ENCODE data around the gene BNC2.

The BNC2 gene

GRCh38 chr9:16563446-16563845 lies 307.0 kb downstream of the BNC2 start:
- no peak overlapping the region for H3K4me3 ChIP-seq (replicated peaks; ENCODE audit: insufficient read depth, low read length)
- no peak for TF ChIP-seq REST (IDR thresholded peaks at IDR 0.05; ENCODE audit: insufficient replicate concordance, low read depth)
- TF ChIP-seq GABPA (IDR thresholded peaks at IDR 0.05; ENCODE audit: low read depth) = no peak
- TF ChIP-seq CTCF (IDR thresholded peaks at IDR 0.05; ENCODE audit: insufficient read depth, low read length) = no peak
- no peak for TF ChIP-seq POLR2AphosphoS5 (IDR thresholded peaks at IDR 0.05; ENCODE audit: low read depth)
- no peak for TF ChIP-seq SPI1 (IDR thresholded peaks at IDR 0.05; ENCODE audit: borderline replicate concordance, low read depth)
- DNase-seq (ENCODE audit: low read depth in 1 of 2, low spot score in 1 of 2) = no peak
- no peak overlapping the region for H3K27ac ChIP-seq (replicated peaks)
- H3K27me3 ChIP-seq (ENCODE audit: insufficient read depth, poor library complexity, severe bottlenecking) = no peaks in the 10 kb centered on the region

GRCh38 chr9:16561121-16561520 lies 309.3 kb downstream of the BNC2 start:
- H3K4me3 ChIP-seq (replicated peaks; ENCODE audit: insufficient read depth, low read length) = no peak overlapping the region
- H3K27me3 ChIP-seq (ENCODE audit: insufficient read depth, poor library complexity, severe bottlenecking) = no peaks in the 10 kb centered on the region
- DNase-seq (ENCODE audit: low read depth in 1 of 2, low spot score in 1 of 2) = no peak
- no peak for TF ChIP-seq POLR2AphosphoS5 (IDR thresholded peaks at IDR 0.05; ENCODE audit: low read depth)
- TF ChIP-seq CTCF (IDR thresholded peaks at IDR 0.05; ENCODE audit: insufficient read depth, low read length) = no peak
- TF ChIP-seq SPI1 (IDR thresholded peaks at IDR 0.05; ENCODE audit: borderline replicate concordance, low read depth) = no peak
- no peak for TF ChIP-seq GABPA (IDR thresholded peaks at IDR 0.05; ENCODE audit: low read depth)
- no peak for TF ChIP-seq REST (IDR thresholded peaks at IDR 0.05; ENCODE audit: insufficient replicate concordance, low read depth)
- no peak overlapping the region for H3K27ac ChIP-seq (replicated peaks)

GRCh38 chr9:16559418-16560188 lies 310.9 kb downstream of the BNC2 start:
- Histone ChIP-seq H3K4me3 (replicated peaks; ENCODE audit: insufficient read depth, low read length) (no peak overlapping the region), H3K27ac (replicated peaks) (no peak overlapping the region), H3K27me3 (ENCODE audit: insufficient read depth, poor library complexity, severe bottlenecking) (no peaks in the 10 kb centered on the region)
- no peak for DNase-seq (ENCODE audit: low read depth in 1 of 2, low spot score in 1 of 2)
- TF ChIP-seq GABPA (IDR thresholded peaks at IDR 0.05; ENCODE audit: low read depth) (no peak), POLR2AphosphoS5 (IDR thresholded peaks at IDR 0.05; ENCODE audit: low read depth) (no peak), SPI1 (IDR thresholded peaks at IDR 0.05; ENCODE audit: borderline replicate concordance, low read depth) (no peak), CTCF (IDR thresholded peaks at IDR 0.05; ENCODE audit: insufficient read depth, low read length) (no peak), REST (IDR thresholded peaks at IDR 0.05; ENCODE audit: insufficient replicate concordance, low read depth) (no peak)
